ENCODE data around the gene TRAF7. TPM values are rescaled to one million over a fixed set of nuclear protein-coding genes. Genes with fewer than 3 reads are reported as not detected.
"Not testable (repeated sequence)": the region's sequence is repeated elsewhere in the genome, so short reads cannot be mapped to it uniquely, and the experiment has no call there.

Gene TRAF7
- total RNA-seq, 6 donors from 2014 or later, result 34.6 to 72.6 (median 52.9) TPM

GRCh38 chr16:2124694-2125444, 30.7 kb upstream of the TRAF7 start:
- TF ChIP-seq EP300 (IDR thresholded peaks at IDR 0.05) (peak in 1 of 4 donors; percentile 13), POLR2A (IDR thresholded peaks at IDR 0.05) (peak in 1 of 4 donors; percentile 37), POLR2AphosphoS5 (IDR thresholded peaks at IDR 0.05) (peak; percentile 21 to 70)
- H3K27ac ChIP-seq, result peak overlapping the region; percentile 86 to 91 (median 88)
- H3K4me3 ChIP-seq, result peak overlapping the region in 2 of 4 donors; percentile 25 to 38
- ATAC-seq (ENCODE audit: low FRiP score in 2 of 2) (peak; percentile 52 to 72), DNase-seq (peak; percentile 61 to 89)
- 0 to 2% methylated on average over 1 to 14 of the region's 37 CpGs for WGBS, 2 donors
- not testable (repeated sequence) for H3K27me3 ChIP-seq, H3K9me3 ChIP-seq, H3K36me3 ChIP-seq
- peaks cover 49 to 72% (median 59%) of the 10 kb centered on the region in 4 donors for H3K4me1 ChIP-seq

- ATAC-seq (ENCODE audit: low FRiP score in 2 of 2); H3K27me3 ChIP-seq; H3K9me3 ChIP-seq; DNase-seq; H3K36me3 ChIP-seq: not testable (repeated sequence)
- WGBS, 2 donors, result 43% methylated on average over 11 of the region's 11 CpGs; no CpG with 5 or more reads in 1 of the 2 donors
- peaks cover 49 to 78% (median 58%) of the 10 kb centered on the region in 4 donors for H3K4me1 ChIP-seq
- H3K4me3 ChIP-seq, result peak overlapping the region in 2 of 4 donors; percentile 25 to 38
- H3K27ac ChIP-seq, result peak overlapping the region; percentile 86 to 91 (median 88)
These were observed 30.0 kb upstream of the TRAF7 start for GRCh38 chr16:2125609-2126008.

GRCh38 chr16:2126161-2126743, 29.3 kb upstream of the TRAF7 start:
- not testable (repeated sequence) for H3K9me3 ChIP-seq; H3K27me3 ChIP-seq; H3K36me3 ChIP-seq; ATAC-seq (ENCODE audit: low FRiP score in 2 of 2); H3K4me3 ChIP-seq
- H3K27ac ChIP-seq, result peak overlapping the region; percentile 60 to 91 (median 88)
- peak in 1 of 2 donors; percentile 82 for DNase-seq
- 60% methylated on average over 16 of the region's 21 CpGs; no CpG with 5 or more reads in 1 of the 2 donors for WGBS, 2 donors
- peak in 1 of 2 donors; percentile 42 for TF ChIP-seq POLR2AphosphoS5 (IDR thresholded peaks at IDR 0.05)
- peaks cover 49 to 75% (median 58%) of the 10 kb centered on the region in 4 donors for H3K4me1 ChIP-seq

GRCh38 chr16:2126928-2127556, 28.5 kb upstream of the TRAF7 start:
- H3K4me3 ChIP-seq; H3K36me3 ChIP-seq; ATAC-seq (ENCODE audit: low FRiP score in 2 of 2); H3K9me3 ChIP-seq; H3K27me3 ChIP-seq: not testable (repeated sequence)
- Histone ChIP-seq H3K27ac (peak overlapping the region; percentile 60 to 91 (median 88)), H3K4me1 (peaks cover 49 to 67% (median 55%) of the 10 kb centered on the region in 4 donors)
- peak in 1 of 2 donors; percentile 86 for DNase-seq
- WGBS, 2 donors, result 65 to 85% methylated on average over 22 to 26 of the region's 31 CpGs

- peak in 1 of 2 donors; percentile 15 for TF ChIP-seq POLR2AphosphoS5 (IDR thresholded peaks at IDR 0.05)
- peak in 1 of 2 donors; percentile 18 for ATAC-seq (ENCODE audit: low FRiP score in 2 of 2)
- not testable (repeated sequence) for H3K9me3 ChIP-seq, H3K27me3 ChIP-seq, H3K4me3 ChIP-seq, H3K36me3 ChIP-seq, DNase-seq
- peaks cover 44 to 61% (median 52%) of the 10 kb centered on the region in 4 donors for H3K4me1 ChIP-seq
- H3K27ac ChIP-seq, result peak overlapping the region; percentile 60 to 91 (median 88)
- WGBS, 2 donors, result 74% methylated on average over 3 of the region's 3 CpGs; no CpG with 5 or more reads in 1 of the 2 donors
These were observed 27.8 kb upstream of the TRAF7 start for GRCh38 chr16:2127630-2128280.

GRCh38 chr16:2129251-2129650, 26.3 kb upstream of the TRAF7 start:
- H3K27me3 ChIP-seq; H3K36me3 ChIP-seq; DNase-seq; H3K9me3 ChIP-seq; H3K4me3 ChIP-seq; ATAC-seq (ENCODE audit: low FRiP score in 2 of 2): not testable (repeated sequence)
- WGBS, 2 donors, result 55 to 84% methylated on average over 8 to 10 of the region's 11 CpGs
- Histone ChIP-seq H3K4me1 (peaks cover 38 to 53% (median 43%) of the 10 kb centered on the region in 4 donors), H3K27ac (peak overlapping the region in 1 of 4 donors; percentile 53)

GRCh38 chr16:2129890-2130447, 25.6 kb upstream of the TRAF7 start:
- not testable (repeated sequence) for H3K4me3 ChIP-seq; H3K27me3 ChIP-seq; H3K9me3 ChIP-seq; H3K36me3 ChIP-seq; H3K27ac ChIP-seq; ATAC-seq (ENCODE audit: low FRiP score in 2 of 2); DNase-seq
- 75 to 84% methylated on average over 21 to 22 of the region's 22 CpGs for WGBS, 2 donors
- H3K4me1 ChIP-seq, result peaks cover 31 to 46% (median 36%) of the 10 kb centered on the region in 4 donors

GRCh38 chr16:2133797-2134196, 21.8 kb upstream of the TRAF7 start:
- not testable (repeated sequence) for ATAC-seq (ENCODE audit: low FRiP score in 2 of 2)

GRCh38 chr16:2135071-2135470, 20.5 kb upstream of the TRAF7 start:
- WGBS, 2 donors, result 2 to 3% methylated on average over 6 to 12 of the region's 42 CpGs
- Histone ChIP-seq H3K4me3 (peak overlapping the region; percentile 31 to 60 (median 56)), H3K27ac (peak overlapping the region; percentile 69 to 85 (median 74)), H3K4me1 (peaks cover 3 to 16% (median 4%) of the 10 kb centered on the region in 4 donors)
- not testable (repeated sequence) for H3K27me3 ChIP-seq; H3K36me3 ChIP-seq; ATAC-seq (ENCODE audit: low FRiP score in 2 of 2); H3K9me3 ChIP-seq
- peak in 1 of 2 donors; percentile 92 for DNase-seq

More at GRCh38 chr16:2133797-2134196, 21.8 kb upstream of the TRAF7 start:
- not testable (repeated sequence) for DNase-seq, H3K9me3 ChIP-seq, H3K27me3 ChIP-seq, H3K36me3 ChIP-seq
- Histone ChIP-seq H3K4me3 (peak overlapping the region in 1 of 4 donors; percentile 9), H3K27ac (peak overlapping the region in 3 of 4 donors; percentile 4 to 52 (median 46)), H3K4me1 (peaks cover 4 to 19% (median 5%) of the 10 kb centered on the region in 4 donors)
- WGBS, 2 donors, result 60 to 80% methylated on average over 1 to 3 of the region's 12 CpGs

Measured in upper lobe of left lung (tissue), 6 donors.